ENCODE results near the gene ZNF441. TPM values are rescaled to one million over a fixed set of nuclear protein-coding genes. Genes with fewer than 3 reads are reported as not detected.

Gene ZNF441
- total and polyA plus RNA-seq, 8 donors, result 2.5 to 6.9 (median 3.9) TPM

DNA sequence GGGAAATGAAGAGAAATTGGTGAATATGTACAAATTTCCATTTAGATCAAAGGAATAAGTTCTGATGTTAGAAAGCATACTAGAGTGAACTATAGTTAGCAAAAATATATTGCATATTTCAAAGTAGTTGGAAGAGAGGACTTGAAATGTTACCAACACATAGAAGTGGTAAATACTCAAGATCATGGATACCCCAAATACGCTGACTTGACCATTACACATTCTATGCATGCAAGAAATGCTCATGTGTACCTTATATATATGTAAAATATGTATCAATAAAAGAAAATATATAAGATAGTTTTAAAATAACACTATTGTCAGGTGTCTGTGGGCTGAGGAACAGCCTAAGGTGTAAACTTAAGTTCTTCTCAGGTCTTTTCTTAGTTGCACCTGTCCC, 17.0 kb downstream of the ZNF441 start:
- WGBS, 2 donors, result 97 to 100% methylated on average over 1 of the region's 1 CpG

DNA sequence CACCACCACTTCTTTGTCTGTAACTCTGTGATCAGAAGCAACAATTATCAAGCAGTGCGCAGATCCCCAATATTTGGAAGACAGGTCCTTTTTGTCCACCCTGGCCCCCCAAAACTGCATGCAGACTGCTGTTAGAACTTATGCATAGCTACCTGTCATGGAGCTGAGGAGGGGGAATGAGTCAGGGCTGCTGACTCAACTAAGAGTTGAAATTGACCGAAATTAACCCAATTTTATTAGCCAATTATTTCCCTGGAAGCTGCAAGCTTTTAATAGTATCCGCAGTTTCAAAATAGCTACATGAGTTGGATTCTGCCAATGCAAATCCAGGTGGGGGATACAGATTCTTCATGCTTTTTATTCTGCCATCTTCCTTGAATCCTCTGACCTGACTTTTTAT, 17.6 kb downstream of the ZNF441 start:
- peaks cover 13 to 35% (median 25%) of the 10 kb centered on the region in 3 donors for H3K36me3 ChIP-seq
- no peak overlapping the region for H3K4me3 ChIP-seq
- no peak overlapping the region for H3K27ac ChIP-seq
- H3K4me1 ChIP-seq, result no peaks in the 10 kb centered on the region
- H3K9me3 ChIP-seq, result peaks cover 0 to 27% (median 8%) of the 10 kb centered on the region in 4 donors
- ATAC-seq (no peak), FAIRE-seq (no peak), DNase-seq (no peak)
- intact Hi-C loops (cut with DNase I), result no loop called here
- TF ChIP-seq, protein P1, sequence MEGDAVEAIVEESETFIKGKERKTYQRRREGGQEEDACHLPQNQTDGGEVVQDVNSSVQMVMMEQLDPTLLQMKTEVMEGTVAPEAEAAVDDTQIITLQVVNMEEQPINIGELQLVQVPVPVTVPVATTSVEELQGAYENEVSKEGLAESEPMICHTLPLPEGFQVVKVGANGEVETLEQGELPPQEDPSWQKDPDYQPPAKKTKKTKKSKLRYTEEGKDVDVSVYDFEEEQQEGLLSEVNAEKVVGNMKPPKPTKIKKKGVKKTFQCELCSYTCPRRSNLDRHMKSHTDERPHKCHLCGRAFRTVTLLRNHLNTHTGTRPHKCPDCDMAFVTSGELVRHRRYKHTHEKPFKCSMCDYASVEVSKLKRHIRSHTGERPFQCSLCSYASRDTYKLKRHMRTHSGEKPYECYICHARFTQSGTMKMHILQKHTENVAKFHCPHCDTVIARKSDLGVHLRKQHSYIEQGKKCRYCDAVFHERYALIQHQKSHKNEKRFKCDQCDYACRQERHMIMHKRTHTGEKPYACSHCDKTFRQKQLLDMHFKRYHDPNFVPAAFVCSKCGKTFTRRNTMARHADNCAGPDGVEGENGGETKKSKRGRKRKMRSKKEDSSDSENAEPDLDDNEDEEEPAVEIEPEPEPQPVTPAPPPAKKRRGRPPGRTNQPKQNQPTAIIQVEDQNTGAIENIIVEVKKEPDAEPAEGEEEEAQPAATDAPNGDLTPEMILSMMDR (IDR thresholded peaks at IDR 0.05), result no peak
- H3K27me3 ChIP-seq, result no peaks in the 10 kb centered on the region
- 92 to 99% methylated on average over 3 of the region's 3 CpGs for WGBS, 2 donors

More for the DNA sequence above, 17.0 kb downstream of the ZNF441 start:
- Histone ChIP-seq H3K4me1 (no peaks in the 10 kb centered on the region), H3K9me3 (peaks cover 2 to 27% (median 8%) of the 10 kb centered on the region in 4 donors), H3K27ac (no peak overlapping the region), H3K27me3 (no peaks in the 10 kb centered on the region), H3K36me3 (peaks cover 13 to 41% (median 29%) of the 10 kb centered on the region in 3 donors), H3K4me3 (no peak overlapping the region)
- TF ChIP-seq, protein P1 (IDR thresholded peaks at IDR 0.05), result no peak
- DNase-seq (no peak), ATAC-seq (no peak), FAIRE-seq (no peak)
- intact Hi-C loops (cut with DNase I), result no loop called here

DNA sequence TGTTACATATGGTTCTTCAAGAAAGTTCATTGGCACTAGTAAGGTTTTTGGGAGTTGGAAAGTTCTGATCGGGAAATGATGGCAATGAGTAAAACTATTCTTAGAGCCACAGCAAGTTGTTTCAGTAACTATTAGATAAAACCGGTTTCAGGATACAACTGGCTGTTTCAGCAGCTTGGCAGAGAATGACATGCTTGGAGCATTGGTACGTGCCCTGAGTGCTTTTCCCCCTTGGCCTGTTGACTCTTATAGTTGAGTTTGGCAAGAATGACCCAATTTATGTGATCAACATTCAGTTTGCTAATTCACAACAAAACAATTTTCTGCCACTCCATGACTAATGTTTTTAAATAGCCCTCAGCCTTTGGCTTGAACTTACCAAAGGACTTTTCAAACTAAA, 20.7 kb downstream of the ZNF441 start:
- Histone ChIP-seq H3K9me3 (peaks cover 0 to 9% (median 0%) of the 10 kb centered on the region in 4 donors), H3K4me3 (no peak overlapping the region)
- no peak for ATAC-seq

DNA sequence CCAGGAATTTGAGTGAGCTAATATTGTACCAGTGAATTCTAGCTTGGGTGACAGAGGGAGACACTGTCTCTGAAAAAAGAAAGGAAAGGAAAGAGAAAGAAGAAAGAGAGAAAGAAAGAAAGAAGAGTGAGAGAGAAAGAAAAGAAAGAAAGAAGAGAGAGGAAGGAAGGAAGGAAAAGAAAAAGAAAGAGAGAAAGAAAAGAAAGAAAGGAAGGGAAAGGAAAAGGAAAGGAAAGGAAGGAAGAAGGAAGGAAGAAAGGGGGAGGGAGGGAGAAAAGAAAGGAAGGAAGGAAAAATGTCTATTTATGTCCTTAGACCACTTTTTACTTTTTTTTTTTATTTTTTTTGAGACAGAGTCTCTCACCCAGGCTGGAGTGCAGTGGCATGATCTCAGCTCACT, 26.1 kb downstream of the ZNF441 start:
- H3K4me1 ChIP-seq, result peaks cover 0 to 4% (median 3%) of the 10 kb centered on the region in 3 donors
- TF ChIP-seq, protein P1 (IDR thresholded peaks at IDR 0.05), result no peak
- no peaks in the 10 kb centered on the region for H3K9me3 ChIP-seq
- no peaks in the 10 kb centered on the region for H3K36me3 ChIP-seq
- no peaks in the 10 kb centered on the region for H3K27me3 ChIP-seq
- no peak for DNase-seq
- H3K27ac ChIP-seq, result no peak overlapping the region
- H3K4me3 ChIP-seq, result no peak overlapping the region
- ATAC-seq, result no peak
- intact Hi-C loops (cut with DNase I), result loop anchor here in 1 of 3 donors (10.0 kb wide), 1 partner anchor 202 kb away; no protein-coding TSS in a partner anchor
- no peak for FAIRE-seq

More for the DNA sequence above, 20.7 kb downstream of the ZNF441 start:
- Histone ChIP-seq H3K36me3 (peaks cover 0 to 3% (median 0%) of the 10 kb centered on the region in 3 donors), H3K27ac (no peak overlapping the region), H3K4me1 (no peaks in the 10 kb centered on the region), H3K27me3 (no peaks in the 10 kb centered on the region)
- no peak for FAIRE-seq
- 71 to 81% methylated on average over 3 of the region's 3 CpGs for WGBS, 2 donors
- TF ChIP-seq, protein P1 (IDR thresholded peaks at IDR 0.05), result no peak
- intact Hi-C loops (cut with DNase I), result no loop called here
- DNase-seq, result no peak

DNA sequence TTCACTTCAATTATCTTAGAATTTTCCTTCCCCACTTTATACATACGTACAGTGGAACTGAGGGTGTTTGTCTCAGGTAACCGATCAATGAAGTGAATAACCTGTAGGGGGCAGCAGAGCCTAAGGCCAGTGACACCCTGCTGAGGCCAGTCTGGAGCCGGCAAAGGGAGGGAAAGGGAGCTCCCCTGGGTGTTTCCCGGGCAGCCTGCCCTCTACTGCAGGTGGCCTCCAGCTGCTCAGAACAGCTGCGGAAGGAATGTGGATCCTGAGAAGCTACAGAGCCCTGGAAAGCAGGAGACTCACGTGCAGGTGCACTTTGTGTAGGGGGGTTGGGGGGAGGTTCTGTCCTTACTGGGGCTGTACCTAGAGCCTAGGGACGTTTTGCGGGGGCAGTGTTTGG, 30.7 kb downstream of the ZNF441 start:
- Histone ChIP-seq H3K27ac (peak overlapping the region; percentile 86 to 89 (median 86)), H3K9me3 (no peaks in the 10 kb centered on the region), H3K36me3 (no peaks in the 10 kb centered on the region), H3K4me3 (peak overlapping the region in 1 of 4 donors; percentile 86), H3K4me1 (peaks cover 0 to 6% (median 6%) of the 10 kb centered on the region in 3 donors), H3K27me3 (no peaks in the 10 kb centered on the region)
- peak; percentile 84 to 97 (median 94) for DNase-seq
- TF ChIP-seq, protein P1 (IDR thresholded peaks at IDR 0.05), result peak; percentile 76 to 90 (median 85)
- peak; percentile 93 to 98 (median 93) for ATAC-seq
- WGBS, 2 donors, result 0 to 2% methylated on average over 8 of the region's 8 CpGs
- FAIRE-seq, result peak; percentile 70
- intact Hi-C loops (cut with DNase I), result loop anchor here in 1 of 3 donors (10.0 kb wide), 1 partner anchor 197 kb away; no protein-coding TSS in a partner anchor
